HG02759 (cell line): ENCODE data around the gene XXYLT1.
"Not testable (repeated sequence)": the region's sequence is repeated elsewhere in the genome, so short reads cannot be mapped to it uniquely, and the experiment has no call there.

ENCODE experiments used
- ATAC-seq: cut with Tn5 transposase; IDR thresholded peaks from one replicate; pipeline ENCODE4 v1.9.1; 2021; ENCODE audit warnings: mild to moderate bottlenecking, moderate library complexity; ENCODE audit not compliant: unreplicated experiment

XXYLT1 gene

DNA sequence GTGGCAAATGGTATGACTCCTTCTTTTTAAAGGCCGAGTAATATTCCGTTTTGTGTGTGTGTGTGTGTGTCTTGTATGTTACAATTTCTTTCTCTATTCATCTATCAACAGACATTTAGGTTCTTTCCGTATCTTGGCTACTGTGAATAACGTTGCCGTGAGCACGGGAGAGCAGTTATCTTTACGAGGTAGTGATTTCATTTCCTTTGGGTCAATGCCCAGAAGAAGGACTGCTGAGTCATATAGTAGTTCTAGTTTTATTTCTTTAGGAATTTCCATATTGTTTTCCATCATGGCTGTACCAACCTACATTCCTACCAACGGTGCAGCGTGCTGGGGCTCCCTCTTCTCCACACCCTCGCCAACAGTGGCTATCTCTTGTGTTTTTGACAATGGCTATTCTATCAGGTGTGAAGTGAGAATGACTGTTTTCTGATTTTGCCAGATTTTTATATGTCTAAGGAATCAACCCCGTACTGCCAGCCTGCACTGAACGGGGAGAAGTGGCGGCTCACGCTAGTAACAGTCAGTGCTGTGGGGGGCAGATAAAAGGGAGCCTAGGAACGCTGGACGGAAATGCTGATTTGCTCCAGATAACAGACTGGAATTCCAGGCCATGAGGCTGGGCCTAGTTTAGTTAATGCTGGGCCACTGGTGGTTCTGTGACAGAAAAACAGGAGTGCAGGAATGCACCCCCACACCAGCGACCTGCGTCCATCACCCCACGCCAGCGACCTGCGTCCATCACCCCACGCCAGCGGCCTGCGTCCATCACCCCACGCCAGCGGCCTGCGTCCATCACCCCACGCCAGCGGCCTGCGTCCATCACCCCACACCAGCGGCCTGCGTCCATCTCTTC lies 168.1 kb downstream of the XXYLT1 start:
- ATAC-seq, result no peak

DNA sequence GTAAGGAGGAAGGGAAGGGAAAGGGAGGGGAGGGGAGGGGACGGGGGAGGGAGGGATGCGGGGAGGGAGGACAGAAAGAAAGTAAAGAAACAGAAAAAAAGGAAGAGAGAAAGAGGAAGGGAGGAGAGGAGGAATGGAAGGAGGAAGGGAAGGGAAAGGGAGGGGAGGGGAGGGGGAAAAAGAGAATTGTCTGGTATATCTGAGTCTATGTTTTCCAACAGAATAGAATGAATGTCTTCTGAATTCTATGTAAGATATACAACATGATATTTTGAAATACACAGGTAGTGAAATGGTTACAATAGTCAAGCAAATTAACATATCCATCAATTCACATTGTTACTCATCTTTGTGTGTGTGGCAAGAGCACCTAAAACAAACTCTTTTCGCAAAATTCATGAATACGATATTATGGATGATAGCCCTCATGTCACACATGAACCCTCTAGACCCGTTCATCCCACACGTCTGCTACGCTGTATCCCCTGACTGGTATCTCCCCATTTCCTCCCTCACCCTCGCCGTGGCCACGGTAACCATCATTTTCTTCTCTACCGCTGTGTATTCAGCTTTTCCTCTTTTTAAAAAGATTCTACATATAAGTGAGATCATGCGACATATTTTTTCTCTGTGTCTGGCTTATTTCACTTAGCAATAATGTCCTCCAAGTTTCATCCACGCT lies 168.9 kb downstream of the XXYLT1 start:
- no peak for ATAC-seq

DNA sequence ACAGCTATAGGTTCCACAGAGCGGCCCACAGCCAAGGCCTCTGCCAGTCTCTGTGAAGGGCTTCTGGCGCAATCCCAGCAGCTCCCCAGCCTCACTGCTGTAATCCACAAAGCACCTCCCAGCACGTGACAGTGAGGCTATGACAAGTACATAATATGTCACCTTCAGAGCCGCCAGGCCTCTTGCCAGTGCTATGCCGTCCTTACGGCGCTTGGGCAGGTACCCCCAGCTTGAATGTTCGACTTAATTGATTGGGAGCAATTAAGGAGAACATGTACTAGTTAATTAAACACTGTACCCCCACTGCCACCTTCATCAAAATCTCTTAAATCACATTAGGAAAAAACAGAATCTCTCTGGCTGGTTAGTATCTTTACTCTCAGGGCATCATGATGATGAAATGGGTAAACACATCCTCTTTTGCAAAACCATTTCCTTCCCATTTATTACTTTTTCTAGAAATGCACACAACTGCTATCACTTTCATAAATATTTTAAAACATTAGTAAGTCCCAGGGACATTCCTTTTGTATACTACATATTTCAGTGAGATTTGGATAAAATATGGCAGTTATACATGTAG lies 169.9 kb downstream of the XXYLT1 start:
- ATAC-seq, result no peak

DNA sequence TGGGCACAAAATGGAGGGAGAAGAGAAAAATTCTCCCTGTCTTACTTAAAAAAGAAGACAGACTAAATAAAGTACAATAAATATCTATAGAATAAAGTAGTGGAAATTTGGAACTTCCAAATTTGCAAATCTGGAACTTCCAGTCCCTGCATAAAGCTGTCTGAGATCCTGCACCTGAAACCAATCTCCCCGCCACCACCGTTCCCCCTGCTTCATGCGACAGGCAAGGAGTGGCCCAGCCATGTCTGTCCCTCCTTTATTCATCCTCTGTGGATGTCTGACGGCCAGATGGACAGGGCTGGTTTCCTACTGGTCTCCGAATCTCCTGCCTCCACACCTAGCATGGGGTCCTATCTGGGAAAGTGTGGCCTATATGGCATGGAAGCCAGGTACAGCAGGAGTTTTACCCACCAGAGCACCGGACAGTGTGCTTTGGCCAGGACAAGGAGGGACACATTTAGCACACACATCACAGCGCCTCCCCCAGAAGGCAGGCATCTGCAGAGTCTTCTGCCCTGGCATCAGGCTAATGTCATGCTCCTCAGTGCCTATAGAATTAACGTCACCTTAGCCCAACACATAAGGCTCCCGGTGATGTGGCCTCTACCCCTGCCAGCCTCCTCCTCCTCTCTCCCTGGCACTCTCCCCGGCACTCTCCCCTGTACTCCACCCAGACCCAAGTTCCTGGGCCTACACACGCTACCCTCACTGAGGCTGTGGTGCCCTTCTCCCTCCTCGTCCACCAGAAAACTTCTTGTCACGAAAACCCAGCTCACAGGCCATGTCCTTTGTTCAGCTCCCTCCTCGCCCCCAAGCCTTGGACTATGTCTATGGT lies 170.8 kb downstream of the XXYLT1 start:
- ATAC-seq, result no peak

DNA sequence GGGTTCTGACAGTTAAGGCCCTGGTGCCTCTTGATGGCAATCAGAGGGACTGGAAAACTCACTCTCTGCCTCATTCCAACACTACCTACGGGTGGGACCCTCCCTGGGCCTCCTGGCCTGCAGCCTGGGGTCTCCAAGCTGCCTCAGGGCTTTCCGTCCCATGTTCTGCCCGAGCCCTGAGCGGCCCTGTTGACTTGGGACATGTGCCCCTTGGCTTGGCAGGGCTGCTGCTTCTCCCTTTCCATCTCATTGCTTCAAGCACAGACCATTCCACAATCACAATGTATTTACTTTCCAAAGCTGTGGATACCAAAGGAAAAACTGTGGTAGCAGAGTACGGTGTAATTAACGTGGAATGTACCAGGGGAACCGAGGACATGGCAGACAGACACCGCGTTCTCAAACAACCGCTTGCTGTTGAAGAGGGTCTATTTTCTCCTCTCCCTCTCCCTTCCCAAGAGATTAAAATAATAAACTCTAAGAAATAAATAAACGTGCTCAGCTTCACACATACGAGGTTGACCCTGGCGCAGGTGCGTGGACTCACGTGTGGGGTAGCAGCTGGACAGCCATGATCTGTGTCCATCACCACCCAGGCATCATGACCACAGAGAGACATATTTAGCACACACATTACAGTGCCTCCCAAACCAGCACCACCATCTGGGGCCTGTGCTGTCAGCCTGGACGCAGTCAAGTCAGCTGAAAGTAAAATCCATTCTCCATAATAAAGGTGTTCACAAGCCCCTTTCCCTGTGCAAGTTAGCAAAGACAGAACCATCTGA lies 172.0 kb downstream of the XXYLT1 start:
- no peak for ATAC-seq

DNA sequence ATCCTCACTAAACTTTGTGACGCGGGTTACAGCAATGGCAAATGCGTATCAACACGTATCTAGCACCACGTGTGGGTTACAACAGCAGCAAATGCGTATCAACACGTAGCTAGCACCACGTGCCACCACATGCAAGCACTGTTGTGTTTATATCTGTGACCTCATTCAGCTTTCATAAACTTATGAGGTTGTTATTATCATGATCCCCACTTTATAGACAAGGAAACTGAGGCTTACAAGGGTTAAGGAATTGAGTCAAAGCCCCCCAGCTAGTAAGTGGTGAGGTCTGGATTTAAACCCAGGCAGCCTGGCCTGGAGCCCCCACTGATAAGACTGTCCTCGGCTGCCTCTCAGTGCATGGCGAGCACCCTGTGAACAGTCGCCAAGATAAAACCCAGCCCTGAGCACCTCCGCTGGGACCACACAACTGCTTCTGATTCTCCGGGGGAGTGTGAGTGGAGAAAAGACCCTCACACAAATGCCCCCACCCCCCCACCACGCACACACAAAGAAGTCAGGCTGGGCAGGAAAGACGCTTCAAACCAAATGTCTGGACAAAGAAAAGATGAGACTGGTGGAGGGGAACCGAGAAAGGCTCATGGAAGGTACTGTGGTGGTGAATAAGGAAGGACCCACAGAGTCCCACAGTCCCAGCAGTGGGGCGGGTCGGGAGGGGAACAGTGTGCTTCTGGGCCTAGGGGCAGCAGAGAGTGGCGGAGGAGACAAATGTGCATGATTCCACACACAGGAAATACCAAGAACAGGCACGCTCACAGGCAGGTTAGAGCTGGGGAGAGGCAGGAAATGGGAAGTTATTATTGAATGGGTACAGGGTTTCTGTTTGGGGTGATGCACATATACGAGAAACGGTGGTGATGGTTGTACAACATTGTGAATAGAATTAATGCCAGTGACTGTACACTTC lies 173.4 kb downstream of the XXYLT1 start:
- ATAC-seq, result no peak

DNA sequence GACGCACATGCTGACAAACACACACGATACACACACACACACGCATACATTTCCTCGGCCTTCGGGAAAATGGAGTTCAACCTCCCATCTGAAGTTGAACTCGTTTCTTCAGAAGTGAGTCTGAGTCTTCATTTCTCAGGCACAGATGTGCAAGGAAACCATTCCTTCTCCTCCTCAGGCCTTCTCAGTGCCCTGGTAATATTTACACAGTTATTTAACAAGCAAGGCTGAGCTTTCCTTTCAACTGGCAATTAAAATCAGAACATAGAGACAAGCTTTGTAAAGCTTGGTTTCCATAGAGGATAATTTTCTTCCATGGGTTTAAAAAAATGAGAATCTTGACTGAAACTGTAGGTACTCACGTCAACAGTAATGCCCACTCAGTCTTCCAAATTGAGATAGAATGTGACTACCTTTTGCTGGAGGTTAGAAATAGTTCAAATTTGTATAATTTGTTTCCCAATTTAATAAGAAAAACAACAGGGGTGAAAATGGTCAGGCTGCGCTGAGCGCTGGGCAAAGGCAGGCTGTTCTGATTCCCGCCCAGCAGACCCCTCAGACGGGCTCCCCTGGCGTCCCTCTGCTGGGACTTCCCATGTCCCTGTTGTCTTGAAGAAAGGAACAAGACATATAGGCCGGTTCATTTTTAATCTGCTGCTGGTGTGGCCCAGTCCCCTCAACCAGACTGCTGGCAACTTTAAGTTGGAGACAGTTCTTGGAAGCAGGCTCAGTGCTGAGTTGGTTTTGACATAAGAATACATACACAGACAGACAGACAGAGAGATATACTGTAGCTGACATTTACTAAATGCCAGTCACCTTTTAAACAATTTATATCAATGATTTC lies 174.3 kb downstream of the XXYLT1 start:
- ATAC-seq, result no peak

DNA sequence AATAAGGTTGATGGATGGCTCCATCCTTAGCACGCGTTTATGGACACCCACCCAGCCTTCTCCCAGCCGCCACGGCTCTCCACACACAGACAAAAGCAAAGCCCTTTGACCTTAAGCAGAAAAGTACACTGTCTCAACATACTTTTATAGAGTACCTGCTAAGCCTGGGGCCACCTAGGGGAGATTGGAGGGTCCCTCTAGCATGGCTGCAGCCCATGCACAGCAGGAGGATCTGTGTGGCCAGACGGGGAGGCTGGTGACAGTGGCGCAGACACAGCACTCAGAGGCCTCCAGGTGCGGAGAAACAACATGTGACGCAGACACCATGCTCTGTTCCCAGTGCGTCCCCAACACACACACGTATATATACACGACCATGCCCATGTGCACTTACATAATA lies 174.9 kb downstream of the XXYLT1 start:
- ATAC-seq, result no peak

DNA sequence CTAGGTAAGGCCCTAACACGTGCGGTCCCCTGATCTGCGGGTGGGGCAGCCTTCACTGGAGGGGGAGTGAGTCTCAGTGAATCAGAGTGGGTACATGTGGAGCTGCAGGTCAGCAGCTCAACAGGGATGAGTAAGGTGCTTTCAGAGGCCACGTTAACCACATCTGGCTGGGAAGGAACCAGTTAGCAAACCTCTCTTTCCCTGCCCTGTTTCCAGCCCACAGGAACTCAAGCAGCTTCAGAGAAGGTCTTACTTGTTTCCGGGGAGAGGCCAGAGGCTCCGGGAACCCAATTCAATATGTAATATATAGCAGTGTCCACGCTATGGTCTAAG lies 175.3 kb downstream of the XXYLT1 start:
- no peak for ATAC-seq

DNA sequence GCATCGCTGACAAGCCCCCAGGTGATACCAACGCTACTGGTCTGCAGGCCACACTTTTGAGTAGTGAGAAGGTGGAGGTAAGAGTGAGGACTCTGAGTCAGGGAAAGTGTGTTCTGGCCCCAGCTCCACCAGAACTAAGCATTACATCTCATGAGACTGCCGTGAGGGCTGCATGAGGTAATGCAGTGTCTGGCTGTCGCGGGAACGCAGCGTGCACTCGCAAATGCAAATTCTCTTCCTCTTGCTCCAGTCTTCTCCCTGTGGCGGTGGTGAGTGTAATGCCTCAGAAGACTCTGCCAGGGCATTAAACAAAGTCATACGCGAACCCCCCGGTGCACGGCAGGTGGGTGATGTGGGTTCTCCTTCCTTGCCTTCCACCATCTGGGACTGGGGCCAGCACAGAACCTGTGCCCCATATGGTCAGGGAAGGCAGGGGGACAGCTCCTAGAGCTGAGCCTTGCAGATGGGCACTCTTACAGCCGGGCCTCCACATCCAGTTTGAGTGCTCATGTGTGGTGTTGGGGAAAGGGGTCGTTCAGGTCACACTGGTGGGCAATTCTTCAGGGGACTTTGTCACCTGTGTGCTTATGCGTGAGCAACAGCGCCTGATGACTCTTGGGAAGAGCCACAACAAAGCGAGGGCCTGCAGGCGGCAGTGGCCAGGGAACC lies 175.8 kb downstream of the XXYLT1 start:
- ATAC-seq, result peak; percentile 61

DNA sequence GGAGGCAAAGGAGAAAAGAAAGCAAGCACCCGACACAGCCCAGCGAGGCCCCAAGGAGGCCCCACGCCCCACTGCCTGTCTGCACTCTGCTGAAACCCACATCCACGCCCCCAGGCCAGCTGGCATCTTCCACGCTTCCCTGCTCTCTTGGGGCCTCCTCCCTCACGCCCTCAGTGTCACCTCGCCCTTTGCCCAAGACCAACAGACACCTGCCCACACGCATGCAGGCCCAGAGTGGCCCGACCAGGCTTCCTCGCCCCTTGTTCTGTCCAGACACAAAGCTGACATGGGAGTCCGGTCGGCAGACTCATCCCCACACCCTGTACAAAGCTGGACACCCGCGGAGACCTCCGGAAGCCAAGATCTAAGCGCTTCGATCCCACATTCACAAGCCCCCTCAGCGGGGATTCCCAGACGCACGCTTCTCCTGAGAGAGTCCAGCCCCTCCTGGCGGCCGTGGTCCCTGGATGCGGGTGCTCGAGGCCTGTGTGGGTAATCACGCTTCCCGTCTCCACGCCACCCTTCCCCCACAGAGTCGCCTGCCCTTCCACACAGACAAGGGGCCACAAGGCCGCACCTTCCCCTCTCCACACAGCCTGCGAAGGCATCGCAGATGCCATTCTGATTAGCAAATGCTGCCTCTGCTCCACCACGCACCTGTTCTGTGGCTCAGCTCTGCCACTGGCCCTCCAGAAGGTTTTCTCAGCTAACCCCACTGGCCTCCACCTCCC lies 176.6 kb downstream of the XXYLT1 start:
- ATAC-seq, result peak; percentile 88

DNA sequence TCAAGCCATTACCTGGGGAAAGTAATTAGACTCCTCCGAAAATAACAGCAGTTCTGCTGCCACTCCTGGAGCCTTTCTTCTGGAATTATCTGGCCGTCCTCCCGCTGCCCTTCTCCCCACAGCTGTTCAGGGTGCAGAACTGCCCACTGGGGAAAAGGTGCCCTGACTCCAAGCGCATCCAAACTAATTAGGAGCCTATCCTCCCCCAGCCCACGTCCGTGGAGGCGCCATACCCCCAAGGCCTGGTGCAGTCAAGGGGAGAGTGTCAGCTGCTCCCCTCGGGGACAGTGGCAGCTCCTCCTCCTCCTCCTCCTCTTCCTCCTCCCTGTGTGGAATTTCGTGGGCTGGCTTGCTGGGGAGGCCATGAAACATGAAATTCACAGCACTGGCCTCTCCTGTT lies 177.2 kb downstream of the XXYLT1 start:
- peak; percentile 17 for ATAC-seq

DNA sequence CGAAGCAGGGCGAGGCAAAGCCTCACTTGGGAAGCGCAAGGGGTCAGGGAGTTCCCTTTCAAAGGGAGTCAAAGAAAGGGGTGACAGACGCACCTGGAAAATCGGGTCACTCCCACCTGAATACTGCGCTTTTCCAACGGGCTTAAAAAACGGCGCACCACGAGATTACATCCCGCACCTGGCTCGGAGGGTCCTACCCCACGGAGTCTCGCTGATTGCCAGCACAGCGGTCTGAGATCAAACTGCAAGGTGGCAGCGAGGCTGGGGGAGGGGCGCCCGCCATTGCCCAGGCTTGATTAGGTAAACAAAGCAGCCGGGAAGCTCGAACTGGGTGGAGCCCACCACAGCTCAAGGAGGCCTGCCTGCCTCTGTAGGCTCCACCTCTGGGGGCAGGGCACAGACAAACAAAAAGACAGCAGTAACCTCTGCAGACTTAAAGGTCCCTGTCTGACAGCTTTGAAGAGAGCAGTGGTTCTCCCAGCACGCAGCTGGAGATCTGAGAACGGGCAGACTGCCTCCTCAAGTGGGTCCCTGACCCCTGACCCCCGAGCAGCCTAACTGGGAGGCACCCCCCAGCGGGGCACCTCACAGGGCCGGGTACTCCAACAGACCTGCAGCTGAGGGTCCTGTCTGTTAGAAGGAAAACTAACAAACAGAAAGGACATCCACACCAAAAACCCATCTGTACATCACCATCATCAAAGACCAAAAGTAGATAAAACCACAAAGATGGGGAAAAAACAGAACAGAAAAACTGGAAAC lies 182.9 kb downstream of the XXYLT1 start:
- not testable (repeated sequence) for ATAC-seq

DNA sequence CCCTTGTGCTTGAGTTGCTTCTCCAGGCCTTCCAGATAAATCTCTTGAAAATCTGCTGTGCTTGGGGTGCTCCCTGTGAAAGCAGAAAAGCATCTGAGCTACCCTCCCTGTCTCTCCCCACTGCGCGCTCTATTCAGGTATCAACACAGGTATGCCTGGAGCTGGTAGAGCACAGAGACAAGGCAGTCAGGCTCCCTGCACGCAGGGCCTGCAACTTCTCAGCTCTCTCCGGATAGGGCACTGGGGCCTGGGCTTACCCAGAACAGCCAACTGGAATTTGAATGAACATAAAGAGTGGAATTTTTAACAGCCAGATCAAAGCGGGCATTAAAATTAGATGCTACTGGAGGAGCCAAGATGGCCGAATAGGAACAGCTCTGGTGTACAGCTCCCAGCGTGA lies 183.6 kb downstream of the XXYLT1 start:
- ATAC-seq, result no peak

DNA sequence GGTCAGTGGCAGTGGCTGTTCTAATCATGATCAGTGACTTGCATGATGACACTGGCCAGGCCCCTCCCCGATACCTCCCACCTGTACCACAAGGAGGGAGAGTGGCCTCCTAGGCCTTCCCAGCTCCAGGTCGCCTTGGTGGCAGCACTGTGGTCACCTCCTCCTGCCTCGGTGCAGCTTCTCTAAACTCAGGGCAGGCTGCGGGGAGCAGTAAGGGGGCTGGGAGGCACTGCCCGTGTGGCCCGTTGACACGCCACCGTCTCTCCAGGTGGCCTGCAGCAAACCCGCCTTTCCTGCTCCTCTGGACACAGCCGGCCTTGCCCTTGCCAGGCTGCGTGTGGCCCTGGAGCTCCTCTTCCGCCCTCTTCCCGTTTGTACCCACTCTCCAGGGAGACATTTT lies 184.1 kb downstream of the XXYLT1 start:
- ATAC-seq, result no peak

DNA sequence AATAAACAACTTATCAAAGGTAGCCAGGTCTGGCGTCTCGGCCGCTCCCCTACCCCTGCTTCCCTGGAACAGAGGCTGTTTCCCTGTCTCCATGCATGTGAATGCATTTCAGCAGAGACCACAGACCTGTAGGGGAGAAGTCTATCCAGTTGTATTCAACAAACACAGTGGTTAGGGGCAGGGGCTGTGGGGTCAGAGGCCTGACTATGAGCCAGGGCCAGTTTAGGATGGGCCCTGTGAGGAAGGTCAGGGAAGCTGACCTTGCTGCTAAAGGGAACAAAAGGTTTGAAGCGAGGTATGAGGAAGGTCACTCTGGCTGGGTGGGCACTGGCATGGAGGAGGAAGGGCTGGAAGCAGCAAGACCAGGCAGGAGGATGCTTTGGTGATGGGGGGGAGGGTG lies 184.6 kb downstream of the XXYLT1 start:
- no peak for ATAC-seq
